Keratinocyte (primary cell): ENCODE data around the gene RND3.

Experiments used
- CTCF ChIP-seq, 3 experiments: IDR thresholded peaks in 1 of 3; conservative IDR thresholded peaks in 1 of 3; optimal IDR thresholded peaks in 1 of 3; 2 replicates in 2 of 3; 3 replicates in 1 of 3; pipeline versions ENCODE3 to v1.5.1; 2011; ENCODE audit warnings: low read length in 3 of 3, mild to moderate bottlenecking in 3 of 3, moderate library complexity in 2 of 3, control low read depth in 1 of 3, inconsistent platforms in 1 of 3; ENCODE audit not compliant: insufficient read depth in 2 of 3; ENCODE audit errors: extremely low read depth in 1 of 3
- EZH2 ChIP-seq: IDR thresholded peaks from one replicate; pipeline ENCODE4 v1.6.1; 2012; ENCODE audit warnings: inconsistent platforms, mild to moderate bottlenecking, low read length, moderate library complexity

GRCh38 chr2:150445398-150445797 lies 42.1 kb downstream of the RND3 start:
- TF ChIP-seq CTCF (optimal IDR thresholded peaks at IDR 0.05 in 1 of 3, IDR thresholded peaks at IDR 0.05 in 1 of 3, conservative IDR thresholded peaks at IDR 0.05 in 1 of 3; ENCODE audit: extremely low read depth in 1 of 3, insufficient read depth in 2 of 3, low read length in 3 of 3) (no peak), EZH2 (no peak)
